Fibroblast of lung (primary cell): ENCODE measurements around the gene KCNT1.

Experiments used
- CTCF ChIP-seq, 2 donors: IDR thresholded peaks in 1 of 2; conservative IDR thresholded peaks in 1 of 2; 1 replicate in 1 of 2; 2 replicates in 1 of 2; pipeline ENCODE4 v1.5.1; 2011 to 2012; ENCODE audit warnings: low read length in 2 of 2, control low read depth in 1 of 2, inconsistent platforms in 1 of 2, low read depth in 1 of 2, mild to moderate bottlenecking in 1 of 2
- EZH2 ChIP-seq: IDR thresholded peaks from 2 replicates; pipeline ENCODE4 v1.5.1; 2012; ENCODE audit warnings: low read length, control low read depth, mild to moderate bottlenecking; ENCODE audit errors: missing control alignments

- TF ChIP-seq EZH2 (no peak), CTCF (conservative IDR thresholded peaks at IDR 0.05 in 1 of 2, IDR thresholded peaks at IDR 0.05 in 1 of 2; ENCODE audit: low read depth in 1 of 2, low read length in 2 of 2) (no peak)
Observed at GRCh38 chr9:135811801-135812200, 109.8 kb downstream of the KCNT1 start.
